NOMO-1 (cell line): ENCODE results near the gene ITGBL1.

Experiments
- DNase-seq, 2 experiments: peaks; one replicate each; lab custom pipeline; 2025; ENCODE audit not compliant: unreplicated experiment in 2 of 2; lab: John Stamatoyannopoulos, UW

The ITGBL1 gene

GRCh38 chr13:101449790-101450748 lies 2.4 kb upstream of the ITGBL1 start:
- no peak for DNase-seq

- no peak for DNase-seq
These were observed 1.7 kb upstream of the ITGBL1 start for GRCh38 chr13:101450749-101451130.

GRCh38 chr13:101451641-101452040 lies 834 bp upstream of the ITGBL1 start:
- DNase-seq, result no peak

GRCh38 chr13:101453784-101454201 lies 1.3 kb downstream of the ITGBL1 start:
- no peak for DNase-seq

GRCh38 chr13:101454767-101455166 lies 2.3 kb downstream of the ITGBL1 start:
- DNase-seq, result no peak

GRCh38 chr13:101455863-101456262 lies 3.4 kb downstream of the ITGBL1 start:
- DNase-seq, result no peak

GRCh38 chr13:101457176-101457575 lies 4.7 kb downstream of the ITGBL1 start:
- no peak for DNase-seq

GRCh38 chr13:101465877-101466276 lies 13.4 kb downstream of the ITGBL1 start:
- no peak for DNase-seq

GRCh38 chr13:101467415-101467814 lies 14.9 kb downstream of the ITGBL1 start:
- no peak for DNase-seq

GRCh38 chr13:101473458-101473857 lies 21.0 kb downstream of the ITGBL1 start:
- DNase-seq, result no peak

GRCh38 chr13:101474419-101474957 lies 22.0 kb downstream of the ITGBL1 start:
- no peak for DNase-seq

GRCh38 chr13:101475536-101475935 lies 23.1 kb downstream of the ITGBL1 start:
- DNase-seq, result no peak

- DNase-seq, result no peak
These were observed 28.9 kb downstream of the ITGBL1 start for GRCh38 chr13:101481421-101481820.

- DNase-seq, result no peak
These were observed 34.4 kb downstream of the ITGBL1 start for GRCh38 chr13:101486708-101487437.

- DNase-seq, result no peak
These were observed 35.0 kb downstream of the ITGBL1 start for GRCh38 chr13:101487438-101487830.

- DNase-seq, result no peak
These were observed 36.3 kb downstream of the ITGBL1 start for GRCh38 chr13:101488734-101489133.

- no peak for DNase-seq
These were observed 37.3 kb downstream of the ITGBL1 start for GRCh38 chr13:101489643-101490405.

GRCh38 chr13:101490406-101491015 lies 38.0 kb downstream of the ITGBL1 start:
- DNase-seq, result no peak

GRCh38 chr13:101492251-101492910 lies 39.9 kb downstream of the ITGBL1 start:
- DNase-seq, result no peak

GRCh38 chr13:101493541-101493940 lies 41.1 kb downstream of the ITGBL1 start:
- DNase-seq, result no peak
